A673 (cell line): ENCODE results near the gene ADAMTS13. TPM values are rescaled to one million over a fixed set of nuclear protein-coding genes. Genes with fewer than 3 reads are reported as not detected.

Experiments
- BruUV-seq: library from RNA; stranded (reverse); fragments of 400-500 nt; replicated peaks from 2 replicates; lab custom pipeline; 2021; lab: Mats Ljungman, UMichigan
- CTCF ChIA-PET: fragments of 300-600 bp; sonication (Branson Sonifier 250); formaldehyde crosslinking; loops from one replicate; lab custom pipeline; 2022; ENCODE audit warnings: antibody characterized with exemption; lab: Charles Lee
- POLR2A ChIA-PET: fragments of 300-600 bp; sonication (Branson Sonifier 250); formaldehyde crosslinking; loops from one replicate; lab custom pipeline; 2022; ENCODE audit warnings: antibody characterized with exemption; ENCODE audit not compliant: low non-redundant PET; lab: Charles Lee
- DNase-seq: peaks from one replicate; pipeline ENCODE4 v3.0.0-alpha.2; 2015; ENCODE audit warnings: low spot score
- H3K27ac ChIP-seq: fragments of 200-600 bp; sonication (generic); 2 replicates; pipeline ENCODE4 v1.5.1; 2016; ENCODE audit warnings: mixed run types, low read depth, mild to moderate bottlenecking, mixed read lengths, antibody characterized with exemption, low read length; ENCODE audit not compliant: poor library complexity, severe bottlenecking
- H3K27me3 ChIP-seq: fragments of 200-600 bp; sonication (generic); replicated peaks from 2 replicates; pipeline ENCODE4 v1.6.1; 2017; ENCODE audit warnings: mixed run types, low read depth, mild to moderate bottlenecking, mixed read lengths, antibody characterized with exemption, low read length; ENCODE audit not compliant: insufficient read depth, poor library complexity
- H3K36me3 ChIP-seq: fragments of 200-600 bp; sonication (generic); 2 replicates; pipeline ENCODE4 v1.6.1; 2016; ENCODE audit warnings: mixed run types, mild to moderate bottlenecking, mixed read lengths, antibody characterized with exemption, low read length; ENCODE audit not compliant: insufficient read depth, poor library complexity, severe bottlenecking
- H3K4me1 ChIP-seq: fragments of 200-600 bp; sonication (generic); 2 replicates; pipeline ENCODE4 v1.6.1; 2017; ENCODE audit warnings: mixed run types, mild to moderate bottlenecking, mixed read lengths, antibody characterized with exemption, low read length; ENCODE audit not compliant: insufficient read depth, poor library complexity, severe bottlenecking
- H3K4me3 ChIP-seq: fragments of 200-600 bp; sonication (generic); 2 replicates; pipeline ENCODE4 v1.5.1; 2016; ENCODE audit warnings: low read depth, mixed run types, mild to moderate bottlenecking, mixed read lengths, low read length; ENCODE audit not compliant: poor library complexity, severe bottlenecking
- H3K9me3 ChIP-seq: fragments of 200-600 bp; sonication (generic); 2 replicates; pipeline ENCODE4 v1.6.1; 2016; ENCODE audit warnings: mixed run types, low read depth, mild to moderate bottlenecking, mixed read lengths, antibody characterized with exemption, low read length; ENCODE audit not compliant: poor library complexity, severe bottlenecking
- CTCF ChIP-seq: fragments of 300-800, 200-600 bp; sonication (generic); conservative IDR thresholded peaks from 2 replicates; pipeline ENCODE4 v1.5.1; 2017; ENCODE audit warnings: low read depth, mild to moderate bottlenecking, antibody characterized with exemption, low read length, moderate library complexity, mixed read lengths
- EZH2 ChIP-seq: fragments of 200-600 bp; sonication (generic); IDR thresholded peaks from 2 replicates; pipeline ENCODE4 v1.6.1; 2017; ENCODE audit warnings: borderline replicate concordance, low read depth, mild to moderate bottlenecking, mixed read lengths, antibody characterized with exemption, low read length; ENCODE audit not compliant: poor library complexity, severe bottlenecking
- intact Hi-C: fragments of 100-400 bp; cut with micrococcal nuclease; formaldehyde crosslinking; loops from one replicate; pipeline ENCODE4 v1.10.0; 2022; ENCODE audit not compliant: unreplicated experiment
- total RNA-seq: library from RNA; stranded (reverse); gene quantifications from 2 replicates; pipeline ENCODE4 v1.2.3, GENCODE V29; 2021

Gene ADAMTS13
- total RNA-seq, 1 experiment from 2014 or later = 1.3 TPM

GRCh38 chr9:133476941-133477340 lies 54.8 kb downstream of the ADAMTS13 start:
- TF ChIP-seq EZH2 (no peak), CTCF (no peak)
- CTCF ChIA-PET = no interaction called here
- intact Hi-C loops = no loop called here
- no peak for DNase-seq
- BruUV-seq = no TSS peak
- no peaks in the 10 kb centered on the region for H3K9me3 ChIP-seq
- H3K4me3 ChIP-seq = no peak overlapping the region
- no peaks in the 10 kb centered on the region for H3K36me3 ChIP-seq
- no peaks in the 10 kb centered on the region for H3K27me3 ChIP-seq
- POLR2A ChIA-PET = no interaction called here
- H3K4me1 ChIP-seq = peaks cover 11% of the 10 kb centered on the region
- H3K27ac ChIP-seq = no peak overlapping the region

GRCh38 chr9:133477461-133477860 lies 55.3 kb downstream of the ADAMTS13 start:
- ChIA-PET CTCF (no interaction called here), POLR2A (no interaction called here)
- Histone ChIP-seq H3K27me3 (no peaks in the 10 kb centered on the region), H3K4me3 (no peak overlapping the region), H3K27ac (no peak overlapping the region), H3K36me3 (no peaks in the 10 kb centered on the region), H3K4me1 (peaks cover 11% of the 10 kb centered on the region), H3K9me3 (no peaks in the 10 kb centered on the region)
- DNase-seq = no peak
- TF ChIP-seq EZH2 (no peak), CTCF (no peak)
- BruUV-seq = no TSS peak
- intact Hi-C loops = no loop called here

GRCh38 chr9:133477992-133478850 lies 56.1 kb downstream of the ADAMTS13 start:
- no TSS peak for BruUV-seq
- Histone ChIP-seq H3K36me3 (no peaks in the 10 kb centered on the region), H3K4me1 (peaks cover 11% of the 10 kb centered on the region), H3K4me3 (peak overlapping the region; percentile 46), H3K27ac (no peak overlapping the region), H3K27me3 (no peaks in the 10 kb centered on the region), H3K9me3 (no peaks in the 10 kb centered on the region)
- no peak for DNase-seq
- CTCF ChIA-PET = no interaction called here
- POLR2A ChIA-PET = no interaction called here
- TF ChIP-seq EZH2 (no peak), CTCF (no peak)
- intact Hi-C loops = no loop called here
